Heart left ventricle (tissue), 16 donors: ENCODE results near the gene DAB2IP. TPM values are rescaled to one million over a fixed set of nuclear protein-coding genes. Genes with fewer than 3 reads are reported as not detected.

Experiments
- ATAC-seq, 4 donors: fragments of 200-7000 bp; cut with Tn5 transposase; one replicate each; pipeline ENCODE4 v1.9.1; 2020 to 2022; ENCODE audit warnings: moderate library complexity in 4 of 4, mild to moderate bottlenecking in 3 of 4, moderate number of reproducible peaks in 1 of 4
- DNase-seq, 5 donors: peaks; one replicate each; pipeline ENCODE4 v3.0.0-alpha.2; 2020
- H3K27ac ChIP-seq, 12 donors: fragments of 200-600 bp; sonication (generic) in 4 of 12; one replicate each; pipeline versions ENCODE4 v1.5.0 to v1.8.0; 2016 to 2022; ENCODE audit warnings: mild to moderate bottlenecking in 2 of 12
- H3K27me3 ChIP-seq, 9 donors: fragments of 200-600 bp; sonication (generic) in 2 of 9; one replicate each; pipeline versions ENCODE4 v1.5.1 to v1.8.0; 2016 to 2022; ENCODE audit warnings: mild to moderate bottlenecking in 3 of 9
- H3K36me3 ChIP-seq, 9 donors: fragments of 200-600 bp; sonication (generic) in 2 of 9; one replicate each; pipeline versions ENCODE4 v1.5.0 to v1.8.0; 2018 to 2022; ENCODE audit warnings: mild to moderate bottlenecking in 2 of 9
- H3K4me1 ChIP-seq, 12 donors: fragments of 200-600 bp; sonication (generic) in 4 of 12; one replicate each; pipeline versions ENCODE4 v1.5.0 to v1.8.0; 2016 to 2022; ENCODE audit warnings: mild to moderate bottlenecking in 3 of 12
- H3K4me3 ChIP-seq, 12 donors: fragments of 200-600 bp; sonication (generic) in 4 of 12; one replicate each; pipeline versions ENCODE4 v1.5.0 to v1.8.0; 2017 to 2022; ENCODE audit warnings: mild to moderate bottlenecking in 9 of 12, moderate library complexity in 4 of 12
- H3K9me3 ChIP-seq, 12 donors: fragments of 200-600 bp; sonication (generic) in 4 of 12; one replicate each; pipeline versions ENCODE4 v1.5.0 to v1.8.0; 2016 to 2022; ENCODE audit warnings: mild to moderate bottlenecking in 1 of 12
- CTCF ChIP-seq, 12 donors: fragments of 200-600 bp; sonication (generic) in 4 of 12; IDR thresholded peaks; one replicate each; pipeline versions ENCODE4 v1.5.0 to v1.8.0; 2018 to 2022; ENCODE audit warnings: antibody characterized with exemption in 12 of 12, mild to moderate bottlenecking in 5 of 12
- POLR2A ChIP-seq, 2 donors: fragments of 450-650 bp; IDR thresholded peaks; one replicate each; pipeline ENCODE4 v1.6.1; 2017; ENCODE audit warnings: antibody characterized with exemption in 2 of 2, mild to moderate bottlenecking in 2 of 2, moderate library complexity in 2 of 2
- WGBS, 4 donors: extraction: QIAGEN DNeasy Blood & Tissue Kit in 2 of 4; methylation state at CpG; one replicate each; pipeline versions ENCODE4 v1.1.5 to v1.1.7; 2013 to 2018; 5-methylcytosine and 5-hydroxymethylcytosine counted together
- intact Hi-C, 10 donors: fragments of 100-400 bp; cut with DNase I; formaldehyde crosslinking; loops; one replicate each; pipeline versions ENCODE4 v1.11.1 to v1.14.2; 2022
- polyA plus RNA-seq, 2 donors: library from polyadenylated mRNA; stranded (reverse); fragments of 200-250 nt; gene quantifications; one replicate each; pipeline ENCODE4 v1.2.3, GENCODE V29; 2013
- total RNA-seq, 9 donors: library from RNA; depleted of rRNA in 2 of 9; stranded (reverse); fragments of >200 nt in 2 of 9; fragmentation: NEBNext Ultra II Directional in 3 of 9; extraction: Animal tissue kit (Norgen Biotek cat#: 25700) in 3 of 9; gene quantifications; one replicate each; pipeline versions ENCODE4 v1.1.0 to v1.2.4, GENCODE V29; 2016 to 2023
- donor health status: ischemic (EF 13 %, LVEDD 7.1; RV severe dilation, severe dysfunction).
- donor health status: healthy with polysubstance abuse.
- donor health status: DM: no; HTN: yes; CAD: no.
- donor health status: DM: no; HTN: no; CAD: no.
- donor health status: ischemic (EF 25% LVEDD 6.9; RV normal size, moderate dysfunction).
- donor health status: ischemic (EF 25% LVEDD 5.7; RV mildly dilated, moderate dysfunction).
- donor health status: healthy.
- donor health status: DM: yes; HTN: yes; CAD: no.
- donor health status: ischemic (EF 35%, LVEDD 5.7; RV mildly dilated, moderate dysfunction).
- donor health status: nonischemic (EF 11% LVEDD 7.7; RV severe dilation, severe dysfunction).
- donor health status: DM: yes; HTN: yes; CAD: no.
- donor health status: PGD.
- donor health status: ischemic (EF 29% LVEDD 5.4; RV normal size, mild dysfunction).
- donor health status: nonischemic (EF 23%, LVEDD 6.1; RV moderate dilation, normal function).

DAB2IP gene
- total and polyA plus RNA-seq, 11 donors: 30.9 to 103 (median 52.6) TPM

GRCh38 chr9:121731919-121732318 lies 80.5 kb downstream of the DAB2IP start:
- no peak for DNase-seq
- H3K4me1 ChIP-seq: peaks cover 25 to 95% (median 83%) of the 10 kb centered on the region in 12 donors
- no peak for TF ChIP-seq CTCF (IDR thresholded peaks at IDR 0.05)
- TF ChIP-seq POLR2A (IDR thresholded peaks at IDR 0.05): no peak
- peak overlapping the region in 1 of 12 donors; percentile 2 for H3K27ac ChIP-seq
- no peak for ATAC-seq
- 54 to 64% (median 60%) methylated on average over 7 of the region's 7 CpGs for WGBS, 4 donors
- no peak overlapping the region for H3K4me3 ChIP-seq
- no peaks in the 10 kb centered on the region for H3K9me3 ChIP-seq
- intact Hi-C loops: loop anchor here in 1 of 10 donors (10.0 kb wide), 1 partner anchor 187 kb away; no protein-coding TSS in a partner anchor
- peaks cover 0 to 10% (median 0%) of the 10 kb centered on the region in 9 donors for H3K27me3 ChIP-seq
- H3K36me3 ChIP-seq: no peaks in the 10 kb centered on the region

- ATAC-seq (no peak), DNase-seq (no peak)
- Histone ChIP-seq H3K27me3 (peaks cover 0 to 10% (median 0%) of the 10 kb centered on the region in 9 donors), H3K4me1 (peaks cover 27 to 95% (median 83%) of the 10 kb centered on the region in 12 donors), H3K4me3 (no peak overlapping the region), H3K27ac (peak overlapping the region in 2 of 12 donors; percentile 15 to 31), H3K9me3 (no peaks in the 10 kb centered on the region), H3K36me3 (no peaks in the 10 kb centered on the region)
- intact Hi-C loops: loop anchor here in 1 of 10 donors (10.0 kb wide), 1 partner anchor 188 kb away; no protein-coding TSS in a partner anchor
- WGBS, 4 donors: 77 to 92% (median 81%) methylated on average over 5 of the region's 5 CpGs
- no peak for TF ChIP-seq POLR2A (IDR thresholded peaks at IDR 0.05)
- TF ChIP-seq CTCF (IDR thresholded peaks at IDR 0.05): no peak
Measured at GRCh38 chr9:121732389-121732788, 81.0 kb downstream of the DAB2IP start.

GRCh38 chr9:121732886-121733285 lies 81.5 kb downstream of the DAB2IP start:
- Histone ChIP-seq H3K27ac (peak overlapping the region in 2 of 12 donors; percentile 15 to 31), H3K4me3 (no peak overlapping the region), H3K27me3 (peaks cover 0 to 10% (median 0%) of the 10 kb centered on the region in 9 donors), H3K4me1 (peaks cover 25 to 95% (median 83%) of the 10 kb centered on the region in 12 donors), H3K36me3 (no peaks in the 10 kb centered on the region), H3K9me3 (no peaks in the 10 kb centered on the region)
- DNase-seq (no peak), ATAC-seq (no peak)
- WGBS, 4 donors: 82 to 92% (median 90%) methylated on average over 4 of the region's 4 CpGs
- intact Hi-C loops: loop anchor here in 1 of 10 donors (10.0 kb wide), 1 partner anchor 188 kb away; no protein-coding TSS in a partner anchor
- TF ChIP-seq CTCF (IDR thresholded peaks at IDR 0.05): no peak
- no peak for TF ChIP-seq POLR2A (IDR thresholded peaks at IDR 0.05)

- no peak for ATAC-seq
- Histone ChIP-seq H3K36me3 (no peaks in the 10 kb centered on the region), H3K9me3 (no peaks in the 10 kb centered on the region), H3K4me1 (peaks cover 21 to 95% (median 84%) of the 10 kb centered on the region in 12 donors), H3K4me3 (no peak overlapping the region), H3K27me3 (peaks cover 0 to 10% (median 0%) of the 10 kb centered on the region in 9 donors), H3K27ac (peak overlapping the region in 6 of 12 donors; percentile 66 to 94 (median 88))
- intact Hi-C loops: loop anchor here in 1 of 10 donors (10.0 kb wide), 1 partner anchor 190 kb away; no protein-coding TSS in a partner anchor
- TF ChIP-seq POLR2A (IDR thresholded peaks at IDR 0.05): no peak
- WGBS, 4 donors: 77 to 95% (median 93%) methylated on average over 1 of the region's 1 CpG
- no peak for DNase-seq
Measured at GRCh38 chr9:121734465-121734864, 83.0 kb downstream of the DAB2IP start.
